ENCODE data around the gene MIA2. TPM values are rescaled to one million over a fixed set of nuclear protein-coding genes. Genes with fewer than 3 reads are reported as not detected.
A peak's percentile ranks its signal among the peaks of the same experiment; 100 is the strongest.
"Not testable (repeated sequence)": the region's sequence is repeated elsewhere in the genome, so short reads cannot be mapped to it uniquely, and the experiment has no call there.

MIA2 gene
- total RNA-seq, 1 donor from 2014 or later, result 24.7 TPM

- H3K4me1 ChIP-seq, result no peaks in the 10 kb centered on the region
- peaks cover 36% of the 10 kb centered on the region for H3K9me3 ChIP-seq (replicated peaks)
- intact Hi-C loops (cut with micrococcal nuclease), result no loop called here
- H3K36me3 ChIP-seq, result no peaks in the 10 kb centered on the region
- no peak for DNase-seq
- no peaks in the 10 kb centered on the region for H3K27me3 ChIP-seq (ENCODE audit: low read depth)
- no peak overlapping the region for H3K27ac ChIP-seq (replicated peaks)
- no peak overlapping the region for H3K4me3 ChIP-seq
- TF ChIP-seq CTCF (IDR thresholded peaks at IDR 0.05; ENCODE audit: borderline replicate concordance), result no peak
Measured at GRCh38 chr14:39258782-39259545, 25.2 kb downstream of the MIA2 start.

GRCh38 chr14:39260161-39260560 is 26.4 kb downstream of the MIA2 start:
- not testable (repeated sequence) for H3K4me1 ChIP-seq; H3K4me3 ChIP-seq; H3K27me3 ChIP-seq (ENCODE audit: low read depth); H3K27ac ChIP-seq (replicated peaks); H3K36me3 ChIP-seq; DNase-seq
- intact Hi-C loops (cut with micrococcal nuclease), result loop anchor here (10.0 kb wide), 1 partner anchor 85 kb away; the partner anchor contains the start of genes PNN and TRAPPC6B
- H3K9me3 ChIP-seq (replicated peaks), result peaks cover 36% of the 10 kb centered on the region

- H3K4me3 ChIP-seq; H3K27me3 ChIP-seq (ENCODE audit: low read depth); H3K27ac ChIP-seq (replicated peaks); H3K36me3 ChIP-seq; DNase-seq: not testable (repeated sequence)
- H3K4me1 ChIP-seq, result peaks cover 19% of the 10 kb centered on the region
- H3K9me3 ChIP-seq (replicated peaks), result peaks cover 31% of the 10 kb centered on the region
- intact Hi-C loops (cut with micrococcal nuclease), result loop anchor here (10.0 kb wide), 1 partner anchor 87 kb away; the partner anchor contains the start of genes PNN and TRAPPC6B
Measured at GRCh38 chr14:39262214-39262613, 28.5 kb downstream of the MIA2 start.

- TF ChIP-seq CTCF (IDR thresholded peaks at IDR 0.05; ENCODE audit: borderline replicate concordance), result no peak
- Histone ChIP-seq H3K4me1 (peaks cover 37% of the 10 kb centered on the region), H3K9me3 (replicated peaks) (peaks cover 19% of the 10 kb centered on the region), H3K27ac (replicated peaks) (no peak overlapping the region), H3K4me3 (no peak overlapping the region), H3K36me3 (no peaks in the 10 kb centered on the region), H3K27me3 (ENCODE audit: low read depth) (no peaks in the 10 kb centered on the region)
- intact Hi-C loops (cut with micrococcal nuclease), result loop anchor here (10.0 kb wide), 1 partner anchor 89 kb away; the partner anchor contains the start of genes PNN and TRAPPC6B
- no peak for DNase-seq
Measured at GRCh38 chr14:39264057-39264456, 30.3 kb downstream of the MIA2 start.

GRCh38 chr14:39264558-39264957 is 30.8 kb downstream of the MIA2 start:
- intact Hi-C loops (cut with micrococcal nuclease), result loop anchor here (10.0 kb wide), 1 partner anchor 90 kb away; the partner anchor contains the start of genes PNN and TRAPPC6B
- Histone ChIP-seq H3K4me3 (no peak overlapping the region), H3K27ac (replicated peaks) (no peak overlapping the region), H3K36me3 (no peaks in the 10 kb centered on the region), H3K27me3 (ENCODE audit: low read depth) (no peaks in the 10 kb centered on the region), H3K9me3 (replicated peaks) (peaks cover 19% of the 10 kb centered on the region), H3K4me1 (peaks cover 42% of the 10 kb centered on the region)
- TF ChIP-seq CTCF (IDR thresholded peaks at IDR 0.05; ENCODE audit: borderline replicate concordance), result no peak
- DNase-seq, result no peak

DNA sequence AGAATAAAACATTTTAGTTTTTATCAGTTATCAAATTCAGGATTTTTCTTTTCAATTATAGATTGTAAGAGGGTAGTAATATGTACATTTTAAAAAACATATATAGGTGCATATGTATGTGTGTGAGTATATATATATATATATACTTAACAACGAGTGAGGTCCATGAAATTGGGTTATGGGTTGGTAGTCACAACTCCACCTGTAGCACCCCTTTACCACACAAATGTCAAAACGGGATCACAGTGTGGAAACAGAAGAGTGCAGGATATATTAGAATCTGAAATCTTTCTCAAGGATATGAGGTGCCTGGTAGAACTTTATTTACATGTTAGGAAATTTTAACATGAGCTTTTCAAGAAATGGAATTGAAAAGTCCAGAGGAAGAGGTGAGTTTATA is 31.3 kb downstream of the MIA2 start:
- H3K4me3 ChIP-seq, result peak overlapping the region; percentile 91
- TF ChIP-seq CTCF (IDR thresholded peaks at IDR 0.05; ENCODE audit: borderline replicate concordance), result no peak
- intact Hi-C loops (cut with micrococcal nuclease), result loop anchor here (10.0 kb wide), 1 partner anchor 90 kb away; the partner anchor contains the start of genes PNN and TRAPPC6B
- H3K27me3 ChIP-seq (ENCODE audit: low read depth), result no peaks in the 10 kb centered on the region
- DNase-seq, result no peak
- H3K36me3 ChIP-seq, result no peaks in the 10 kb centered on the region
- H3K4me1 ChIP-seq, result peaks cover 47% of the 10 kb centered on the region
- peak overlapping the region; percentile 99 for H3K27ac ChIP-seq (replicated peaks)
- peaks cover 19% of the 10 kb centered on the region for H3K9me3 ChIP-seq (replicated peaks)
